Stimulated activated CD8-positive, alpha-beta memory T cell treated with anti-CD3 and anti-CD28 coated beads, Interleukin-12 subunit alpha, Interleukin-12 subunit beta, amount 100 ng/mL, for 1 hour (primary cell): Measurements from ENCODE around the gene PGBD2.
"Not testable (repeated sequence)": the region's sequence is repeated elsewhere in the genome, so short reads cannot be mapped to it uniquely, and the experiment has no call there.

Source experiments
- DNase-seq: peaks from one replicate; pipeline ENCODE4 v3.0.0-alpha.2; 2020; ENCODE audit warnings: low read depth

The PGBD2 gene

GRCh38 chr1:248925859-248926258, 19.8 kb downstream of the PGBD2 start:
- DNase-seq: not testable (repeated sequence)

GRCh38 chr1:248926401-248927182, 20.6 kb downstream of the PGBD2 start:
- no peak for DNase-seq

GRCh38 chr1:248927283-248927682, 21.2 kb downstream of the PGBD2 start:
- not testable (repeated sequence) for DNase-seq

GRCh38 chr1:248928122-248928521, 22.1 kb downstream of the PGBD2 start:
- DNase-seq: not testable (repeated sequence)

GRCh38 chr1:248930037-248930436, 24.0 kb downstream of the PGBD2 start:
- not testable (repeated sequence) for DNase-seq

GRCh38 chr1:248938173-248938809, 32.3 kb downstream of the PGBD2 start:
- DNase-seq: not testable (repeated sequence)

- not testable (repeated sequence) for DNase-seq
These were observed 38.3 kb downstream of the PGBD2 start for GRCh38 chr1:248944134-248944999.

- DNase-seq: not testable (repeated sequence)
These were observed 39.0 kb downstream of the PGBD2 start for GRCh38 chr1:248945000-248945423.

GRCh38 chr1:248945453-248945852, 39.4 kb downstream of the PGBD2 start:
- DNase-seq: not testable (repeated sequence)

GRCh38 chr1:248945856-248946416, 39.9 kb downstream of the PGBD2 start:
- DNase-seq: not testable (repeated sequence)
